ENCODE data around the gene KIAA1210. TPM values are rescaled to one million over a fixed set of nuclear protein-coding genes. Genes with fewer than 3 reads are reported as not detected.

Gene KIAA1210
- total RNA-seq, 1 donor from 2014 or later = not detected

GRCh38 chrX:119121341-119121740 is 6.3 kb downstream of the KIAA1210 start:
- TF ChIP-seq CTCF (IDR thresholded peaks at IDR 0.05) = no peak
- Mint-ChIP-seq H3K36me3 (ENCODE audit: low read depth) (no peaks in the 10 kb centered on the region), H3K27me3 (ENCODE audit: low read depth) (peaks cover 2% of the 10 kb centered on the region), H3K4me1 (ENCODE audit: low read depth) (no peaks in the 10 kb centered on the region), H3K9me3 (ENCODE audit: low read depth) (no peaks in the 10 kb centered on the region), H3K4me3 (ENCODE audit: unreplicated experiment) (no peak overlapping the region), H3K27ac (ENCODE audit: unreplicated experiment) (no peak overlapping the region)
- no peak for DNase-seq (ENCODE audit: low spot score)

GRCh38 chrX:119118780-119119395 is 8.7 kb downstream of the KIAA1210 start:
- Mint-ChIP-seq H3K4me1 (ENCODE audit: low read depth) (no peaks in the 10 kb centered on the region), H3K36me3 (ENCODE audit: low read depth) (no peaks in the 10 kb centered on the region), H3K4me3 (ENCODE audit: unreplicated experiment) (no peak overlapping the region), H3K9me3 (ENCODE audit: low read depth) (no peaks in the 10 kb centered on the region), H3K27ac (ENCODE audit: unreplicated experiment) (no peak overlapping the region), H3K27me3 (ENCODE audit: low read depth) (peaks cover 5% of the 10 kb centered on the region)
- TF ChIP-seq CTCF (IDR thresholded peaks at IDR 0.05) = peak; percentile 81
- no peak for DNase-seq (ENCODE audit: low spot score)

GRCh38 chrX:119107206-119107605 is 20.4 kb downstream of the KIAA1210 start:
- H3K4me3 Mint-ChIP-seq (ENCODE audit: unreplicated experiment) = no peak overlapping the region
- H3K27me3 Mint-ChIP-seq (ENCODE audit: low read depth) = peaks cover 8% of the 10 kb centered on the region
- H3K9me3 Mint-ChIP-seq (ENCODE audit: low read depth) = peaks cover 19% of the 10 kb centered on the region
- DNase-seq (ENCODE audit: low spot score) = no peak
- H3K4me1 Mint-ChIP-seq (ENCODE audit: low read depth) = no peaks in the 10 kb centered on the region
- H3K36me3 Mint-ChIP-seq (ENCODE audit: low read depth) = no peaks in the 10 kb centered on the region
- no peak for TF ChIP-seq CTCF (IDR thresholded peaks at IDR 0.05)
- no peak overlapping the region for H3K27ac Mint-ChIP-seq (ENCODE audit: unreplicated experiment)

- Mint-ChIP-seq H3K9me3 (ENCODE audit: low read depth) (peaks cover 17% of the 10 kb centered on the region), H3K4me3 (ENCODE audit: unreplicated experiment) (no peak overlapping the region), H3K36me3 (ENCODE audit: low read depth) (no peaks in the 10 kb centered on the region), H3K27me3 (ENCODE audit: low read depth) (peaks cover 6% of the 10 kb centered on the region), H3K4me1 (ENCODE audit: low read depth) (no peaks in the 10 kb centered on the region), H3K27ac (ENCODE audit: unreplicated experiment) (no peak overlapping the region)
- TF ChIP-seq CTCF (IDR thresholded peaks at IDR 0.05) = no peak
- DNase-seq (ENCODE audit: low spot score) = no peak
These were observed 21.8 kb downstream of the KIAA1210 start for GRCh38 chrX:119105826-119106225.

GRCh38 chrX:119101168-119101567 is 26.4 kb downstream of the KIAA1210 start:
- peaks cover 18% of the 10 kb centered on the region for H3K9me3 Mint-ChIP-seq (ENCODE audit: low read depth)
- H3K4me3 Mint-ChIP-seq (ENCODE audit: unreplicated experiment) = no peak overlapping the region
- TF ChIP-seq CTCF (IDR thresholded peaks at IDR 0.05) = no peak
- no peak for DNase-seq (ENCODE audit: low spot score)
- no peaks in the 10 kb centered on the region for H3K4me1 Mint-ChIP-seq (ENCODE audit: low read depth)
- H3K27ac Mint-ChIP-seq (ENCODE audit: unreplicated experiment) = no peak overlapping the region
- H3K36me3 Mint-ChIP-seq (ENCODE audit: low read depth) = no peaks in the 10 kb centered on the region
- H3K27me3 Mint-ChIP-seq (ENCODE audit: low read depth) = peaks cover 4% of the 10 kb centered on the region

Measured in chondrocyte (in vitro differentiated cells).